H54 (cell line): Measurements from ENCODE around the gene RELB.
"Not testable (repeated sequence)": the region's sequence is repeated elsewhere in the genome, so short reads cannot be mapped to it uniquely, and the experiment has no call there.

Source experiments
- DNase-seq: peaks from one replicate; pipeline ENCODE4 v3.0.0; 2011; ENCODE audit warnings: low spot score, mixed read lengths; ENCODE audit not compliant: insufficient read length
- FAIRE-seq: peaks from 3 replicates; lab custom pipeline; 2011; peaks lifted over from hg19 to GRCh38; lab: Jason Lieb, UNC
- POLR2A ChIP-seq: IDR thresholded peaks from 2 replicates; pipeline ENCODE4 v1.6.1; 2011; ENCODE audit warnings: low read depth, mild to moderate bottlenecking, low read length

The RELB gene

GRCh38 chr19:44998025-44998424, 3.2 kb upstream of the RELB start:
- no peak for DNase-seq
- no peak for TF ChIP-seq POLR2A
- FAIRE-seq: no peak

- not testable (repeated sequence) for FAIRE-seq
Measured at GRCh38 chr19:44999131-44999925, 1.9 kb upstream of the RELB start.

GRCh38 chr19:45000665-45001064, 599 bp upstream of the RELB start:
- DNase-seq, FAIRE-seq: not testable (repeated sequence)

More at GRCh38 chr19:44999131-44999925, 1.9 kb upstream of the RELB start:
- not testable (repeated sequence) for DNase-seq

- DNase-seq (no peak), FAIRE-seq (no peak)
- TF ChIP-seq POLR2A: no peak
Measured at GRCh38 chr19:45003485-45003884, 2.2 kb downstream of the RELB start.

GRCh38 chr19:45005787-45006186, 4.5 kb downstream of the RELB start:
- TF ChIP-seq POLR2A: no peak
- DNase-seq: no peak
- FAIRE-seq: no peak

GRCh38 chr19:45008552-45008951, 7.3 kb downstream of the RELB start:
- no peak for TF ChIP-seq POLR2A
- FAIRE-seq: no peak
- DNase-seq: no peak

- FAIRE-seq: no peak
- DNase-seq: no peak
- no peak for TF ChIP-seq POLR2A
Measured at GRCh38 chr19:45009625-45010255, 8.5 kb downstream of the RELB start.

GRCh38 chr19:45010306-45010705, 9.0 kb downstream of the RELB start:
- FAIRE-seq (no peak), DNase-seq (no peak)
- TF ChIP-seq POLR2A: no peak

GRCh38 chr19:45011959-45012358, 10.7 kb downstream of the RELB start:
- FAIRE-seq (no peak), DNase-seq (no peak)
- no peak for TF ChIP-seq POLR2A

- FAIRE-seq (peak; percentile 15), DNase-seq (peak; percentile 78)
- TF ChIP-seq POLR2A: no peak
Measured at GRCh38 chr19:45016388-45017314, 15.4 kb downstream of the RELB start.

- no peak for FAIRE-seq
- no peak for TF ChIP-seq POLR2A
- no peak for DNase-seq
Measured at GRCh38 chr19:45019187-45019586, 17.9 kb downstream of the RELB start.

GRCh38 chr19:45020071-45020470, 18.8 kb downstream of the RELB start:
- TF ChIP-seq POLR2A: no peak
- FAIRE-seq (no peak), DNase-seq (no peak)

GRCh38 chr19:45021971-45022370, 20.7 kb downstream of the RELB start:
- no peak for TF ChIP-seq POLR2A
- no peak for FAIRE-seq

GRCh38 chr19:45023048-45023447, 21.8 kb downstream of the RELB start:
- DNase-seq: no peak
- TF ChIP-seq POLR2A: no peak
- no peak for FAIRE-seq

More at GRCh38 chr19:45021971-45022370, 20.7 kb downstream of the RELB start:
- no peak for DNase-seq
